SJSA1 (cell line): Measurements from ENCODE around the gene SYK. TPM values are rescaled to one million over a fixed set of nuclear protein-coding genes. Genes with fewer than 3 reads are reported as not detected.

Experiments used
- DNase-seq, 2 experiments: peaks; one replicate each; pipeline ENCODE4 v3.0.0-alpha.2; 2015 to 2020; ENCODE audit warnings: low spot score in 2 of 2, low read depth in 1 of 2
- H3K27ac ChIP-seq: fragments of 250-450 bp; sonication (Bioruptor Pico); 2 replicates; pipeline ENCODE4 v1.5.1; 2020; ENCODE audit warnings: mild to moderate bottlenecking, moderate library complexity
- H3K27me3 ChIP-seq: fragments of 250-450 bp; sonication (Bioruptor Pico); replicated peaks from 2 replicates; pipeline ENCODE4 v1.5.1; 2020; ENCODE audit warnings: mild to moderate bottlenecking, moderate library complexity
- H3K36me3 ChIP-seq: fragments of 250-450 bp; sonication (Bioruptor Pico); 2 replicates; pipeline ENCODE4 v1.5.1; 2020; ENCODE audit warnings: mild to moderate bottlenecking
- H3K4me1 ChIP-seq: fragments of 250-450 bp; sonication (Bioruptor Pico); replicated peaks from 2 replicates; pipeline ENCODE4 v1.6.1; 2021; ENCODE audit warnings: mild to moderate bottlenecking
- H3K4me3 ChIP-seq: fragments of 250-450 bp; sonication (Bioruptor Pico); 2 replicates; pipeline ENCODE4 v1.5.1; 2020; ENCODE audit warnings: mild to moderate bottlenecking
- H3K9me3 ChIP-seq: fragments of 250-450 bp; sonication (Bioruptor Pico); replicated peaks from 2 replicates; pipeline ENCODE4 v1.5.1; 2020; ENCODE audit warnings: mild to moderate bottlenecking
- total RNA-seq: library from RNA; depleted of rRNA; stranded (reverse); fragments of >200 nt; shearing (Covaris generic); gene quantifications from 2 replicates; pipeline ENCODE4 v1.2.3, GENCODE V29; 2014

Gene SYK
- total RNA-seq, 1 experiment from 2014 or later: not detected

- Histone ChIP-seq H3K27ac (no peak overlapping the region), H3K9me3 (no peaks in the 10 kb centered on the region), H3K4me1 (no peaks in the 10 kb centered on the region), H3K27me3 (0 out of 2 replicates have a peak, but pooled peaks cover 3% of the 10 kb centered on the region), H3K4me3 (no peak overlapping the region), H3K36me3 (no peaks in the 10 kb centered on the region)
- no peak for DNase-seq
Observed at GRCh38 chr9:90854637-90855175, 53.1 kb downstream of the SYK start.

GRCh38 chr9:90855208-90855902 lies 53.7 kb downstream of the SYK start:
- DNase-seq: no peak
- Histone ChIP-seq H3K36me3 (no peaks in the 10 kb centered on the region), H3K27me3 (0 out of 2 replicates have a peak, but pooled peaks cover 3% of the 10 kb centered on the region), H3K4me3 (no peak overlapping the region), H3K9me3 (no peaks in the 10 kb centered on the region), H3K4me1 (no peaks in the 10 kb centered on the region), H3K27ac (no peak overlapping the region)

- Histone ChIP-seq H3K27ac (no peak overlapping the region), H3K36me3 (no peaks in the 10 kb centered on the region), H3K4me1 (no peaks in the 10 kb centered on the region), H3K9me3 (no peaks in the 10 kb centered on the region), H3K4me3 (no peak overlapping the region), H3K27me3 (0 out of 2 replicates have a peak, but pooled peaks cover 3% of the 10 kb centered on the region)
- DNase-seq: no peak
Observed at GRCh38 chr9:90857091-90857490, 55.5 kb downstream of the SYK start.

- DNase-seq: no peak
- Histone ChIP-seq H3K36me3 (no peaks in the 10 kb centered on the region), H3K27me3 (0 out of 2 replicates have a peak, but pooled peaks cover 3% of the 10 kb centered on the region), H3K4me3 (no peak overlapping the region), H3K9me3 (no peaks in the 10 kb centered on the region), H3K27ac (no peak overlapping the region), H3K4me1 (no peaks in the 10 kb centered on the region)
Observed at GRCh38 chr9:90857855-90858254, 56.2 kb downstream of the SYK start.

- H3K9me3 ChIP-seq: no peaks in the 10 kb centered on the region
- H3K27ac ChIP-seq: no peak overlapping the region
- no peak overlapping the region for H3K4me3 ChIP-seq
- H3K27me3 ChIP-seq: 0 out of 2 replicates have a peak, but pooled peaks cover 3% of the 10 kb centered on the region
- no peaks in the 10 kb centered on the region for H3K36me3 ChIP-seq
- no peaks in the 10 kb centered on the region for H3K4me1 ChIP-seq
- no peak for DNase-seq
Observed at GRCh38 chr9:90858457-90858901, 56.9 kb downstream of the SYK start.

- Histone ChIP-seq H3K36me3 (no peaks in the 10 kb centered on the region), H3K27ac (no peak overlapping the region), H3K4me3 (no peak overlapping the region), H3K9me3 (no peaks in the 10 kb centered on the region), H3K27me3 (0 out of 2 replicates have a peak, but pooled peaks cover 3% of the 10 kb centered on the region), H3K4me1 (no peaks in the 10 kb centered on the region)
- DNase-seq: no peak
Observed at GRCh38 chr9:90860382-90860781, 58.8 kb downstream of the SYK start.

GRCh38 chr9:90860826-90861225 lies 59.2 kb downstream of the SYK start:
- no peak overlapping the region for H3K27ac ChIP-seq
- H3K27me3 ChIP-seq: 0 out of 2 replicates have a peak, but pooled peaks cover 3% of the 10 kb centered on the region
- no peaks in the 10 kb centered on the region for H3K36me3 ChIP-seq
- no peaks in the 10 kb centered on the region for H3K4me1 ChIP-seq
- H3K9me3 ChIP-seq: no peaks in the 10 kb centered on the region
- DNase-seq: no peak
- no peak overlapping the region for H3K4me3 ChIP-seq

GRCh38 chr9:90861380-90861779 lies 59.8 kb downstream of the SYK start:
- no peaks in the 10 kb centered on the region for H3K36me3 ChIP-seq
- no peak overlapping the region for H3K27ac ChIP-seq
- no peaks in the 10 kb centered on the region for H3K27me3 ChIP-seq
- H3K4me1 ChIP-seq: no peaks in the 10 kb centered on the region
- DNase-seq: no peak
- no peaks in the 10 kb centered on the region for H3K9me3 ChIP-seq
- no peak overlapping the region for H3K4me3 ChIP-seq

GRCh38 chr9:90861826-90862740 lies 60.5 kb downstream of the SYK start:
- Histone ChIP-seq H3K4me1 (no peaks in the 10 kb centered on the region), H3K4me3 (no peak overlapping the region), H3K9me3 (no peaks in the 10 kb centered on the region), H3K27ac (no peak overlapping the region), H3K27me3 (no peaks in the 10 kb centered on the region), H3K36me3 (no peaks in the 10 kb centered on the region)
- no peak for DNase-seq

- H3K27ac ChIP-seq: no peak overlapping the region
- no peaks in the 10 kb centered on the region for H3K9me3 ChIP-seq
- no peaks in the 10 kb centered on the region for H3K4me1 ChIP-seq
- DNase-seq: no peak
- H3K36me3 ChIP-seq: no peaks in the 10 kb centered on the region
- H3K4me3 ChIP-seq: no peak overlapping the region
- H3K27me3 ChIP-seq: no peaks in the 10 kb centered on the region
Observed at GRCh38 chr9:90864779-90865178, 63.2 kb downstream of the SYK start.

GRCh38 chr9:90867101-90867500 lies 65.5 kb downstream of the SYK start:
- no peaks in the 10 kb centered on the region for H3K36me3 ChIP-seq
- H3K4me3 ChIP-seq: no peak overlapping the region
- DNase-seq: no peak
- no peaks in the 10 kb centered on the region for H3K9me3 ChIP-seq
- no peaks in the 10 kb centered on the region for H3K27me3 ChIP-seq
- H3K4me1 ChIP-seq: no peaks in the 10 kb centered on the region
- H3K27ac ChIP-seq: no peak overlapping the region

GRCh38 chr9:90868555-90868954 lies 66.9 kb downstream of the SYK start:
- H3K9me3 ChIP-seq: no peaks in the 10 kb centered on the region
- H3K4me3 ChIP-seq: no peak overlapping the region
- no peaks in the 10 kb centered on the region for H3K27me3 ChIP-seq
- no peaks in the 10 kb centered on the region for H3K4me1 ChIP-seq
- no peak for DNase-seq
- H3K36me3 ChIP-seq: no peaks in the 10 kb centered on the region
- no peak overlapping the region for H3K27ac ChIP-seq

- DNase-seq: no peak
- Histone ChIP-seq H3K27ac (no peak overlapping the region), H3K36me3 (no peaks in the 10 kb centered on the region), H3K27me3 (no peaks in the 10 kb centered on the region), H3K4me3 (no peak overlapping the region), H3K9me3 (no peaks in the 10 kb centered on the region), H3K4me1 (no peaks in the 10 kb centered on the region)
Observed at GRCh38 chr9:90869361-90869760, 67.7 kb downstream of the SYK start.
